UCSD-AML1 (cell line): ENCODE measurements around the gene IDS.
A peak's percentile ranks its signal among the peaks of the same experiment; 100 is the strongest.
"Not testable (repeated sequence)": the region's sequence is repeated elsewhere in the genome, so short reads cannot be mapped to it uniquely, and the experiment has no call there.

Experiments
- DNase-seq: peaks from one replicate; lab custom pipeline; 2025; ENCODE audit not compliant: unreplicated experiment; lab: John Stamatoyannopoulos, UW

The IDS gene

DNA sequence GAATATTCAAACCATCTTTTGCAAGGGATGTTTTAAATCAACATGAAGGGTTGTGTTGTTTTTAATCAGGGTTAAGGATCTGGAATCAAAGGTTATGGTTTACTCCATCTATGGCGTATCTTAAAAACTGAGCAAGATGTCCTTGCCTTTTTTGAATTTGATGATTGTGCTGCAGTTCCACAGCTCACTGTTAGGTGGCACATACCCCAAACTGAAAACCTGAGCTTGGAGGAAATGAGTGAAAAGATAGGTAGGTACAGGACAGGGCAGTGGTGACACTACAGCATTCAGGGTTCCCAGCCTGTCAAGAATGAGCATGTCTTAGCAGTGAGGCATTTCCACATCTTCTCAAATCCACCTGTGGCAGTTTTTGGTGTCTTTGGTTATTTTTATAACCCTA, 22.6 kb upstream of the IDS start:
- DNase-seq: no peak

DNA sequence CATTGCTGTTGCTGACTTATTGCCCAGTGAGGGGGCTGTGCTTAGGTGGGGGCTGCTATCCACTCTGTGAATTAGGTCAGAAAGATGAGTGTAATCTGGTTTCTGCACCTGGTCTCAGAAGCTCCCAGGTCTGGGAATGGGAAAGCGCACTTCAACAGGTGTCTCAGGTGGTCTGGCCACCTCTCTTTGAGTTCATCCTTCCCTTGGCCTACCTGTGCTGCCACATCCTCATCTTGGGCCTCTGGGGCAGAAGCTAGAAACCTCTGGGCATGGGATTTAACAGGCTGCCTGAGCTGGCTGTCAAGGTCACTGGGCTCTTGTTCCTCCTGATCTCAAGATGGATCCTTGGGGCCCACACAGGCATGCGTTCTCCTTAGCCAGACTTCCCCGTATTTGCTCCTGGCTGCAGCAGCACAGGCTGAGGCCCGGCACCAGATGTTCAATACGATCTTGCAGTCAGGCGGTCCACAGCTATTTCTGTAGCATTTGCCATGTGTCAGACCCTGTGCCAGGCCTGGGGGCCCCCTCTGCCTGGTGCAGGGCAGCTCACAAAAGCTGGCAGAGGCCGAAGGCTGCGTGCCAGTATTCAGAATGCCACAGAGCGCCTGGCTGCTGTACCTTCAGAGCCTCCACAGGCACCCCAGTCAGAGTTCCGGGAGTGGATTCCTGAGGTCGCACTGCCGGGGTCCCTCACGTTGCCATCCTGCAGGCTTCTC, 21.4 kb upstream of the IDS start:
- DNase-seq: not testable (repeated sequence)

DNA sequence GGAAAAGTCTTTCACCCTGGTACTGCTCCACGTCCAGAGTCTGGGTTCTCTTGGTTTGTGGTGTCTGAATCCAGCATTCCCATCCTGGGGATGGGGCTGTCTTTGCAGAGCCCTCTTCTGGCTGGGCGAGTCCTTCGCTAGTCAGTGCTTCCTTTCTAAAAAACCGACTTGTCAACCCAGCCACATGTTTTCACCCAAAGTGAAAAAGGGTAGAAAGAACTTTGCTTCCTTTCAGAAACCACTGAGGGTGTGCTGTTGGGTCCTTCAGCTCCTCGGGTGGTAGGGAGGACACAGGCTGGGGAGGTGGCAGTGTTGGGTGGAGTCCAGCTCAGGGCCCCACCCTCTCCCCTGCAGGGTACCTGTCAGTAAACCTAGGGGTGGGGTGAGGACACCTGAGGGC, 20.8 kb upstream of the IDS start:
- DNase-seq: not testable (repeated sequence)

DNA sequence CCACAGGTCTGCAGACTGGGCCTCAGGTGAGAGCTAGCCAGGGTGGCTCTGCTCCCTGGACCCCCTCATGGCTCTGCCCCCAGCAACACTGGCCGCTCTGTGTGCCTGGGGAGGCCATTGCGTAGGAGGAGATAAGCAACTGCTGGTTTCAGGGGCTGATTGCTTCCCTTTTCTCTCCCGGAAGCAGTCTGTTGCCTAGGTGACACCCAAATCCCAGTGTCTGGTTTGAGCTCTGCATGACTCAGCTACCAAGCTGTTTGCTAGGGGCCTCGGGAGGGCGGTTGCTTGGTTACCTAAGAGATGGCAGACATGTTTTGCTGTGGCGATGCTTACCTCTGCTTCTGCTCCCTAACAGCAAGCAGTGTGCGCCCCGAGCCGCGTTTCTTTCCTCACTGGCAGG, 20.3 kb upstream of the IDS start:
- peak; percentile 60 for DNase-seq

DNA sequence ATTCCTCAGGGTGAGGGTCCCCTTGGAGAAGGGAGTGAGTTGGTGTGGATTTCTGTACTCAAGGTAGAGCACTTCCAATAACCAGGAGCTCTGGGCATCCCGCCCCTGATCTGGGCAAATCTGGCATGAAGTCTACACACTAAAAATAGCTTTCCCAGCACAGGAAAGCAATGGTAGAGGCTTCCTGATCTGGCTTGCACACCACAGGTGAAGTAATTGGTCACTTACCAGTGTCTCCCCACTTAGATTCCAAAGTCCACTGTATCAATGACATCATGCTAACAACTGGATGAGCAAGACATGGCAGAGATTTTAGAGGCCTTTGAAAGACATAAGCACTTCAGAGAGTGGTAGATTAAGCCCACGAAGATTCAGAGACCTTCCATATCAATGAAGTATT, 17.8 kb upstream of the IDS start:
- no peak for DNase-seq

DNA sequence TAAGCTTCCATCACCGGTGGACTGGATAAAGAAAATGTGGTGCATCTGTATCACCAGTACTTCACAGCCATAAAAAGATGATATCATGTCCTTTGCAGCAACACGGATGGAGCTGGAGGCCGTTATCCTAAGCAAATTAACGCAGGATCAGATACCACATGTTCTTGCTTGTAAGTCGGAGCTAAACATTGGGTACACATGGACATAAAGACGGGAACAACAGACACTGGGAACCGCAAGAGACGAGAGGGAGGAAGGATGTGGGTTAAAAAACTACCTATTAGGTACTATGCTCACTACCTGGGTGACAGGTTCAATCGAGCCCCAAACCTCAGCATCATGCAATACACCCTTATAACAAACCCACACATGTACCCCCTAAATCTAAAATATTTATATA, 16.3 kb upstream of the IDS start:
- DNase-seq: no peak

DNA sequence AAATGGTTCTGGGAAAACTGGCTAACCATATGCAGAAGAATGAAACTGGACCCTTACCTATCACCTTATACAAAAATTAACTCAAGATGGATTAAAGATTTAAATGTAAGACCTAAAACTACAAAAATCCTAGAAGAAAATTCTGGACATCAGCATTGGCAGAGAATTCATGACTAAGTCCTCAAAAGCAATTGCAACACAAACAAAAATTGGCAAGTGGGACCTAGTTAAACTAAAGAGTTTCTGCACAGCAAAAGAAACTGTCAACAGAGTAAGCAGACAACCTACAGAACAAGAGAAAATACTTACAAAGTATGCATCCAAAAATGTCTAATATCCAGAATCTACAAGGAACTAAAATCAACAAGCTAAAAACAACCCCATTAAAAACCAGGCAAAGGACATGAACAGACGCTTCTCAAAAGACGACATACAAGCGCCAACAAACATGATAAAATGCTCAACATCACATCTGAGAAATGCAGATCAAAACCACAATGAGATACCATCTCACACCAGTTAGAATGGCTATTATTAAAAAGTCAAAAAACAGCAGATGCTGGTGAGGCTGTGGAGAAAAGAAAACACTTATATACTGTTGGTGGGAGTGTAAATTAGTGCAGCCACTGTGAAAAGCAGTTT, 15.7 kb upstream of the IDS start:
- DNase-seq: not testable (repeated sequence)

DNA sequence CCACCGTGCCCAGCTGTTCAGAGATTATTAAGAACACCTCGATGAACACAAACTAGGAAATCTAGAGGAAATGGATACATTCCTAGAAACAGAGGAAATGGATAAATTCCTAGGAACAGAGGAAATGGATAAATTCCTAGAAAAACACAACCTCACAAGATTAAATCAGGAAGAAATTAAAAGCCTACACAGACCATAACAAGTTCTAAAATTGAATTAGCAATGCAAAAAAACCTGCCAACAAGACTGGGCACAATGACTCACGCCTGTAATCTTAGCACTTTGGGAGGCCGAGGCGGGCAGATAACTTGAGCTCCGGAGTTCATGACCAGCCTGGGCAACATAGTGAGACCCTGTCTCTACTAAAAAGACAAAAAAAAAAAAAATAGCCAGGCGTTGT, 13.1 kb upstream of the IDS start:
- no peak for DNase-seq

DNA sequence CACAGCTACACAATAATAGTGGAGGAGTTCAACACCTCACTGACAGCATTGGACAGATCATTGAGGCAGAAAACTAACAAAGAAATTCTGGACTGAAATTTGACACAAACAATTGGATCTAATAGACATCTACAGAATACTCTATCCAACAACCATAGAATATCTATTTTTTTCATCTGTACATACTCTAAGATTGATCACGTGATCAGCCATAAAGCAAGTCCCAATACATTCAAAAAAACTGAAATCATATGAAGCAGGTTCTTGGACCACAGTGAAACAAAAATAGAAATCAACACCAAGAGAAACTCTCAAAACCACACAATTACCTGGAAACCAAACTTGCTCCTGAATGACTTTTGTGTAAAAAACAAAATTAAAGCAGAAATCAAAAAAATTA, 12.2 kb upstream of the IDS start:
- no peak for DNase-seq

DNA sequence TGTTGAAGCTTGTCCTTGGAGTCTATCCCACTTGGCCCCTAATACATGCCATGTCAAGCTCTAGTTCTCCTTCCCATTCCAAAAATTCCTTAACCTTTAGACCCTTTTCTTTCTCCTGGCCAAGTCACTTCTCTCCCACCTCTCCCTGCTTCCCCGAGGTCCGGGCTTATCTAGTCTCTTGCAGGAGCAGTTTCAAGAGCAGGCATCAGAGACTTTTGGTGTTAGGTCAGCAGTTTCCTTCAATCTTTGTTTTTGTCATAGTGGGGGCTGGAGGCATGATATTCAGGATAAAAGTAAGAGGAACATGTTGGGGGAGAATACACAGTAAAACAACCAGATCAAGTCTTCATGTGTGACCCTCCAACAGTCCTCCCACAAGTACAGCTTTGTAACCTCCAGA, 11.5 kb upstream of the IDS start:
- no peak for DNase-seq

DNA sequence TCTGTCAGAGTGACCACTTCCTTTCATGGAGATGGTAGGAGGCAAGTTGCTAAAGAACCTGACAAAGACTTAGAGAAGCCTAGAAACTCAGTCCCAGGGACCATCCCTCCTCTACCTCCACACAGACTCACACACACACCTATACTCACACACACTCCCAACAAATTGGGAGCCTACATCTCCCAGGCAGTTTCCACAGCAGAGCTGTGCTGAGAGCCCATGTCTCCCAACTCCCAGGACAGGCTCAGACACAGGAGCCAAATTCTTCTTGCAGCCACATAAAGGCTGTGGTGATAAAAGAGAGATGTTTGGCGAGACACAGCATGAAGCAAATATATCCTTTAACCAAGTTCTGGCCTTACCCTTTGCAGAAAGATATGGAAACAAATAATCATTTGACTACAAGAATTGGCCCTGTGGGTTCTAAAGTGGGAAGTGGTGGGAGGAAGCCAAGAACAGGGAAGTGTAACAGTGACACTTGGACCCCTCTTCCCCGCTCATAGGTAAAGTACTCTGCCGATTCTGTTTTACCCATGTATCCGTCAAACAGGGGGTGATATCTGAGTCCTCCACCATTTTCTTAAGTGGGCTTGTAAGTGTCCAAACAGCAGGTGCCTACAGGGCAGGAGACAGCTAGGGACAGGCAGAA, 11.0 kb upstream of the IDS start:
- no peak for DNase-seq

DNA sequence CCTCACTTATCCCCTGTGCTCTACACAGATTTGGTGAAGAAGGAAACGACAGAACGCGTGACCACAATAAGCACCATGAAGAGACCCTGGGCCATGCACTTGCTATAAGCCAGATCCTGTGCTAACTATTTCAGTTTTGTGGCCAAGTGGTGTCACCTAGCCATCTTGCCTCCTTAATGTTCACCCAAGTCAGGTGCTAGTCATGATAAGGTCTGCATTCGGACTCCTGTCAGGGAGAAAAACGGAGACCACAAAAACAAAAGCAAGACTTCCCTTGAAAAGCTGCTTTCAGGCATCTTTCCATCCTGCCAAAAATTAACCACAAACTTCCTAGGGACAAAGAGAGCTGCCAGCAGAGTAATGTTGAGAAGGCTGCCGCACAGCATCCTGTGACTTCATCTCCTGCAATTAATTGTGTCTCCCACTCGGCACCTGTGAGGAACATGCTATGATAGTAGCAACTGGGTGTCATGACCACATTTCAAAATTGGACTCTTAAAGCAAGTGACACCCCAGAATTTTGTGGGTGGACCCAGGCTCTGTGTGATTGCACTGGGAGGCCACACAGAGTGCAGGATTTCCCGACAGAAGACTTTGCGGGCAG, 8.8 kb upstream of the IDS start:
- peak; percentile 62 for DNase-seq

DNA sequence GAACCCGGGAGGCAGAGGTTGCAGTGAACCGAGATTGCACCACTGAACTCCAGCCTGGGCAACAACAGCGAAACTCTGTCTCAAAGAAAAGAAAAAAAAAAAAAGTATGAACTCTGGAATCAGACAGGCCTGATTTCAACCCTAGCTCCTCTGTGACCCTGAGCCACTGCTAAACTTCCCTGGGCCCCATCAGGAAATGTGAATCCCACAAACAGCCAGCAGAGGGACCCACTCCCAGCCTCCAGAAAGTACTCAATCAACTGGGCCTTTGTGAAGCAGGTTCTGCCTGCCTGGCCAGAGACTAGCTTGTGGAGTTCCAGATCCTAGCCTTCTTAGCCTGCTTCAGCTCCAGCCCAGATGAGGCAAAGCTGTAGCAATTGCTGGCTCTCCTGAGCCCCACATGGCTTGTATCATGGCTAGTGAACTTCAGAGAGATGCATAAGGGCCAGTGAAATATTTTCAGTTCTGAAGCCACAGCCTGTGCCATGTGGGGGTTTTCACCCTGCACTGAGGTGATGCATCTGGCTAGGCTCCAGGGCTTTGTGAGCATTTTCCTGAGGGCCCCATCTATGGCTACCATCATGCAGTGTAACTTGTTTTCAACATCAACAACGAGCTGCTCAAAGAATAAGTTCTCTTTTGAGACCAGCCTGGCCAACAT, 7.2 kb upstream of the IDS start:
- DNase-seq: peak; percentile 67

DNA sequence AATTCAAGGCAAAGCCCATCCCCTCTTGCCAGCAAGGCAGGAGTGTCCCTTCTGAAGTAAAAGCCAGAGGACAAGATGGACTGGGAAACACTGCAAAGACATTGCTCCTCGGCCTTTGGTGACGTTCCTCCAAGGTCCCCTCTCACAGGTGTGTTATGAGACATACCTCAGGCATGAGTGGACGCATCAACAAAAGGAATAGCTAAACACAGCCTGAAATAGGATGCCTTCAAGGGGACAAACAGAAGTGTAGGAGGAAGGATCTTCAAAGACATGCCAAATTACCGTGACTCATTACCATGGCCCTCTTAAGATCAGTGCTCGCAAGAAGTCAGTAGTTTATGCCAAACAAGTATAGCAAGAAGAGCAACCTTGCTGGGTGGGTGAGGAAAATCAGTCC, 6.0 kb upstream of the IDS start:
- no peak for DNase-seq

DNA sequence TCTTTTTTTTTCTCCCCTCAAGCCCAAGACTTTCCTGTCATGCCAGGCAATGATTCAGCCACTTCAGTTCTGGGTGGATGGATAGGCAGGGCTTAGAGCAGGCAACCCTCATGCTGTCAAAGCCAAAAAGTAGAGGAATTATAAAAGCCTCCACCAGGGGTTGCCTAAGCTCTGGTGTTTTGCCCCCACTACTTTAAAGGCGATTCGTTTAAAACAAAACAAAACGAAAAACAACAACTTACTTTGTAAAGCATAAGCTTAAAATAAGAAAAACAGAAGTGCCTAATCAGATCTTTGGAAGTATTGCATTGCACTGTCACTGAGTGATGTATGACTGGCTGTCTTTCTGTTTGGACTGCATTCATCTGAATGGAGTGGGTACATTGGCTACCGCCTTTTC, 5.3 kb upstream of the IDS start:
- DNase-seq: no peak

DNA sequence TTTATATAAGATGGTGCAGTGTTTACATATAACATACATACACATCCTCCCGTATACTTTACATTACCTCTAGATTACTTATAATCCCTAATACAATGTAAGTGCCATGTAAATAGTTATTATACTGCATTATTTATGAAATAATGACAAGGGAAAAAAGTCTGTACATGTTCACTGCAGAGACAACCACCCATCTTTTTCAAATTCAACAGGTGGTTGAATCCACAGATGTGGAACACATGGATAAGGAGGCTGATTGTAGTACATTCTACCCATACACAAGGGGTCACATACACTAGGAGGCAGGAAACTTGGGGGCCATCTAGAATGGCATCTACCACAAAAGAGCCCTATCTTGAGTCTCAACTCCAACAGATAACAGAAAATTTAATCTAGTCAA, 3.4 kb upstream of the IDS start:
- no peak for DNase-seq

DNA sequence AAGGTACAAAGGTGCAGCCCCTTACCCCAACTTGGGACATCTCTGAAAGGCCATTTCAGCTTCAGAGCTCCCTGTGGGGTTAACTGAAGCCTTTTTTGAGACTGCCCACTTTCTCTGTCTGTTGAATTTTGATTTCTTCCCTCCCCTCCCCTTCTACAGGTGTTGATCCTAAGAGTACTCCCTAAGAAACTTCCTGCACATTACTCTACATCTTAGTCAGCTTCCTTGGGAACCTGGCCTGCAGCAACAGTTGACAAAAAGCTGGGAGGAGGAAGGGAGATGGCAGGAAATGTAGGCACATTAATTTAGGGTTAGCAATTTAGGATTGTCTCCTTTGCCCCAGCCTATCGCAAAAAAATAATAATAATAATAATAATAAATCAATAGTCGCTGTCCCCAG, 1.2 kb upstream of the IDS start:
- DNase-seq: no peak

DNA sequence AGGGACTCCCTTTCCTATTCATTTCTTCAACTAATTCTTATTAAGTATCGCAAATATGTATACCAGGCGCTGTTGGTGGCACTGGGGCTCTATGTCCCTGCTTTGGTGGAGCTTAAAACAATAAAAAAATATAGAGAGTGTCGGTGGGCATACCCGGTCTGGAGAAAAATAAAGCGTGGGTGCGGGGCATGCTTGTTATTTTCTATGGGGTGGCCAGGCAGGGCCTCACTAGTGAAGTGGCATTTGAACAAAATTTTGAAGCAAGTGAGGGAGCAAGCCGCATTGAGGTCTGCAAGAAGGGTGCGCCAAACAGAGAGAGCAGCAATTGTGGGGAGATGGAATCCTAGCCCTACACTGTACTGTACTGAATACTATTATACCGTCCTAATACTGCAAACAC, 565 bp upstream of the IDS start:
- no peak for DNase-seq

DNA sequence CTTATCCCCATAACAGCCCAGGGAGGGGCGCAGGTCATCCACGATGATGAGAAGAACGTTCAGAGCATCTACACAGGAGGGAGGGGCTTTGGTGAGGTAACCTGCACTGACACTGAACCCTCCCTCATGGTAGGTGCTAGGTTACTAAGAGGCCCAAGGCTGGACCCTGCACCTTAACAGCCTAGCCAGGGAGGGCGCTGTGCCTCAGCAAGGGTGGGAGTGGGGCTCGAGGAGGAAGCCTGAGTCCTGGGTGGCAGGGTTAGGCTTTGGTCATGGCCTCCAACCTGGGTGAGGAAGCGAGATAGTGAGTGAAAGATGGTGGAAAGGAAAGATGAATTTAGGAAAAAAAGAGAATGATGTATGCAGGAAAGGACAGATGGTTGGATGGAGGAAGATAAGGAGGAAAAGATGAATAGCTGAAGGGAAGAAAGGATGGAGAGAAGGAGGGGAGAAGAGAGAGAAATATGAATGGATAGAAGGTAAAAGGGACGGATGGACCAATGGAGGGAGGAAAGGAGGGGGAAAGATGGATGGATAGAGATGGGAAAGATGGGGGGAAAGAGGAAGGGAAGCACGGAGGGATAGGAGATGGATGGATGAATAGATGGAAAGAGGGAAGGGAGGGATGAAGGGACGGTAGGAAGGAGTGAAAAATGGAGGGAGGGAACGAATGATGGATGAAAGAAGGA, 736 bp downstream of the IDS start:
- peak; percentile 65 for DNase-seq

DNA sequence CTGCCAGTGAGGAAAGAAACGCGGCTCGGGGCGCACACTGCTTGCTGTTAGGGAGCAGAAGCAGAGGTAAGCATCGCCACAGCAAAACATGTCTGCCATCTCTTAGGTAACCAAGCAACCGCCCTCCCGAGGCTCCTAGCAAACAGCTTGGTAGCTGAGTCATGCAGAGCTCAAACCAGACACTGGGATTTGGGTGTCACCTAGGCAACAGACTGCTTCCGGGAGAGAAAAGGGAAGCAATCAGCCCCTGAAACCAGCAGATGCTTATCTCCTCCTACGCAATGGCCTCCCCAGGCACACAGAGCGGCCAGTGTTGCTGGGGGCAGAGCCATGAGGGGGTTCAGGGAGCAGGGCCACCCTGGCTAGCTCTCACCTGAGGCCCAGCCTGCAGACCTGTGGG, 1.7 kb downstream of the IDS start:
- peak; percentile 41 for DNase-seq

DNA sequence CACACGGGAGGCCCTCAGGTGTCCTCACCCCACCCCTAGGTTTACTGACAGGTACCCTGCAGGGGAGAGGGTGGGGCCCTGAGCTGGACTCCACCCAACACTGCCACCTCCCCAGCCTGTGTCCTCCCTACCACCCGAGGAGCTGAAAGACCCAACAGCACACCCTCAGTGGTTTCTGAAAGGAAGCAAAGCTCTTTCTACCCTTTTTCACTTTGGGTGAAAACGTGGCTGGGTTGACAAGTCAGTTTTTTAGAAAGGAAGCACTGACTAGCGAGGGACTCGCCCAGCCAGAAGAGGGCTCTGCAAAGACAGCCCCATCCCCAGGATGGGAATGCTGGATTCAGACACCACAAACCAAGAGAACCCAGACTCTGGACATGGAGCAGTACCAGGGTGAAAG, 2.2 kb downstream of the IDS start:
- not testable (repeated sequence) for DNase-seq
